SK-N-SH (cell line): ENCODE measurements around the gene ANO2. TPM values are rescaled to one million over a fixed set of nuclear protein-coding genes. Genes with fewer than 3 reads are reported as not detected.

Experiments used
- CTCF ChIA-PET: fragments of 300-600, 350-600 bp; formaldehyde crosslinking; extraction: SDS; loops from one replicate; lab custom pipeline; 2021; lab: Yijun Ruan, JAX
- POLR2A ChIA-PET: fragments of 350-600 bp; sonication (Branson Sonifier 250); formaldehyde crosslinking; extraction: SDS; loops from one replicate; lab custom pipeline; 2020; ENCODE audit warnings: antibody characterized with exemption, inconsistent platforms; lab: Yijun Ruan, JAX
- DNase-seq: peaks from one replicate; pipeline ENCODE4 v3.0.0; 2012
- H2AFZ ChIP-seq: fragments of 200-600 bp; sonication (generic); 2 replicates; pipeline ENCODE4 v1.8.1; 2016; ENCODE audit warnings: antibody characterized with exemption, mild to moderate bottlenecking, low read depth
- H3F3A ChIP-seq: fragments of 200-600 bp; sonication (generic); replicated peaks from 2 replicates; pipeline ENCODE3; 2016; ENCODE audit warnings: antibody characterized with exemption, mild to moderate bottlenecking; ENCODE audit not compliant: insufficient read depth
- H3K27ac ChIP-seq, 2 experiments: fragments of 200-500 bp in 1 of 2; fragments of 200-600 bp in 1 of 2; sonication (Bioruptor generic) in 1 of 2; sonication (generic), shearing (Covaris generic) in 1 of 2; 2 replicates each; pipeline versions ENCODE4 v1.5.1 to v1.6.1; 2014 to 2016; ENCODE audit warnings: low read depth in 2 of 2, inconsistent platforms in 1 of 2, low read length in 1 of 2, mild to moderate bottlenecking in 1 of 2, mixed read lengths in 1 of 2
- H3K27me3 ChIP-seq: fragments of 200-600 bp; sonication (generic), shearing (Covaris generic); 2 replicates; pipeline ENCODE4 v1.6.1; 2016; ENCODE audit warnings: mixed run types; ENCODE audit not compliant: insufficient read depth
- H3K36me3 ChIP-seq, 2 experiments: fragments of 200-500 bp in 1 of 2; fragments of 200-600 bp in 1 of 2; sonication (Bioruptor generic) in 1 of 2; sonication (generic) in 1 of 2; replicated peaks in 1 of 2; 2 replicates each; pipeline versions ENCODE3 to v1.5.1; 2014 to 2016; ENCODE audit warnings: low read length in 1 of 2, mild to moderate bottlenecking in 1 of 2; ENCODE audit not compliant: insufficient read depth in 2 of 2, control insufficient read depth in 1 of 2
- H3K4me1 ChIP-seq, 2 experiments: fragments of 200-500 bp in 1 of 2; fragments of 200-600 bp in 1 of 2; sonication (Bioruptor generic) in 1 of 2; sonication (generic), shearing (Covaris generic) in 1 of 2; 2 replicates each; pipeline versions ENCODE4 v1.5.1 to v1.6.1; 2014 to 2016; ENCODE audit warnings: low read depth in 1 of 2, low read length in 1 of 2, mixed run types in 1 of 2; ENCODE audit not compliant: insufficient read depth in 2 of 2, control insufficient read depth in 1 of 2
- H3K4me2 ChIP-seq: fragments of 200-600 bp; sonication (generic), shearing (Covaris generic); 2 replicates; pipeline ENCODE4 v1.6.1; 2017; ENCODE audit warnings: mixed run types
- H3K4me3 ChIP-seq, 2 experiments: fragments of 200-500 bp in 1 of 2; fragments of 200-600 bp in 1 of 2; sonication (Bioruptor generic) in 1 of 2; sonication (generic), shearing (Covaris generic) in 1 of 2; 2 replicates each; pipeline versions ENCODE4 v1.5.1 to v1.8.1; 2014 to 2016; ENCODE audit warnings: low read depth in 2 of 2, inconsistent platforms in 1 of 2, low read length in 1 of 2, mild to moderate bottlenecking in 1 of 2, mixed read lengths in 1 of 2, moderate library complexity in 1 of 2
- H3K79me2 ChIP-seq: fragments of 200-600 bp; sonication (generic); 2 replicates; pipeline ENCODE4 v1.8.1; 2017; ENCODE audit warnings: mild to moderate bottlenecking; ENCODE audit not compliant: insufficient read depth
- H3K9ac ChIP-seq: fragments of 200-600 bp; sonication (generic); 2 replicates; pipeline ENCODE4 v1.6.1; 2017; ENCODE audit warnings: mixed run types
- H3K9me2 ChIP-seq: fragments of 200-600 bp; sonication (generic); 2 replicates; pipeline ENCODE4 v1.6.1; 2017; ENCODE audit warnings: mixed run types
- H3K9me3 ChIP-seq: fragments of 200-600 bp; sonication (generic); 2 replicates; pipeline ENCODE4 v1.6.1; 2017; ENCODE audit warnings: mixed run types, mild to moderate bottlenecking, moderate library complexity
- H4K20me1 ChIP-seq: fragments of 200-600 bp; sonication (generic); 2 replicates; pipeline ENCODE4 v1.6.1; 2017; ENCODE audit warnings: mild to moderate bottlenecking, mixed run types; ENCODE audit not compliant: insufficient read depth
- CHD2 ChIP-seq: fragments of 150-350 bp; IDR thresholded peaks from 2 replicates; pipeline ENCODE4 v1.6.1; 2018; ENCODE audit warnings: low read length; ENCODE audit not compliant: partially characterized antibody
- ELF1 ChIP-seq: IDR thresholded peaks from 2 replicates; pipeline ENCODE4 v1.4.0; 2012
- EP300 ChIP-seq, 2 experiments: IDR thresholded peaks; 2 replicates each; pipeline versions ENCODE4 v1.4.0 to v1.6.1; 2012; ENCODE audit warnings: borderline replicate concordance in 1 of 2, low read depth in 1 of 2, low read length in 1 of 2
- FOXJ3 ChIP-seq: sonication (generic); formaldehyde crosslinking; IDR thresholded peaks from 2 replicates; pipeline ENCODE4 v1.5.1; 2020; ENCODE audit warnings: mild to moderate bottlenecking, missing genetic modification reagents
- FOXM1 ChIP-seq: IDR thresholded peaks from 2 replicates; pipeline ENCODE4 v1.4.0; 2012; ENCODE audit warnings: low read depth, mild to moderate bottlenecking
- GABPA ChIP-seq: IDR thresholded peaks from 2 replicates; pipeline ENCODE4 v1.4.0; 2012; ENCODE audit warnings: low read depth, mild to moderate bottlenecking
- JUND ChIP-seq: IDR thresholded peaks from 2 replicates; pipeline ENCODE4 v1.4.0; 2012
- MXI1 ChIP-seq: IDR thresholded peaks from 2 replicates; pipeline ENCODE4 v1.6.1; 2012; ENCODE audit warnings: mild to moderate bottlenecking, low read depth, low read length, improper control_type of control experiment
- POLR2AphosphoS5 ChIP-seq: IDR thresholded peaks from 2 replicates; pipeline ENCODE4 v1.6.1; 2012; ENCODE audit warnings: low read depth, low read length
- RAD21 ChIP-seq: IDR thresholded peaks from 2 replicates; pipeline ENCODE4 v1.6.1; 2012; ENCODE audit warnings: mild to moderate bottlenecking, low read length
- RCOR1 ChIP-seq: fragments of 150-350 bp; IDR thresholded peaks from 2 replicates; pipeline ENCODE4 v1.6.1; 2017; ENCODE audit warnings: antibody characterized with exemption, low read length
- RFX5 ChIP-seq: IDR thresholded peaks from 2 replicates; pipeline ENCODE4 v1.6.1; 2012; ENCODE audit warnings: mild to moderate bottlenecking, improper control_type of control experiment, low read length
- SIN3A ChIP-seq: IDR thresholded peaks from 2 replicates; pipeline ENCODE4 v1.6.1; 2012; ENCODE audit warnings: low read depth, mild to moderate bottlenecking, low read length, moderate library complexity, borderline replicate concordance
- TAF1 ChIP-seq: IDR thresholded peaks from 2 replicates; pipeline ENCODE4 v1.6.1; 2012; ENCODE audit warnings: low read depth, mild to moderate bottlenecking, low read length, moderate library complexity, borderline replicate concordance
- TCF12 ChIP-seq: IDR thresholded peaks from 2 replicates; pipeline ENCODE4 v1.4.0; 2012
- WGBS: methylation state at CpG from one replicate; pipeline ENCODE4 v1.1.6; 2017; ENCODE audit warnings: low lambda C conversion rate; 5-methylcytosine and 5-hydroxymethylcytosine counted together
- polyA plus RNA-seq, 3 experiments: library from polyadenylated mRNA; depleted of rRNA; stranded (reverse); fragments of >200 nt; gene quantifications; 2 replicates each; pipeline ENCODE4 v1.2.3, GENCODE V29; 2012
- TF ChIP-seq, protein P1 (sequence below): IDR thresholded peaks from 2 replicates; pipeline ENCODE4 v1.6.1; 2012; ENCODE audit warnings: mild to moderate bottlenecking, low read depth, low read length, moderate library complexity
- TF ChIP-seq, protein P2 (sequence below): fragments of 150-350 bp; IDR thresholded peaks from 2 replicates; pipeline ENCODE4 v1.6.1; 2016; ENCODE audit warnings: mild to moderate bottlenecking, low read depth, low read length
- TF ChIP-seq, protein P3 (sequence below): IDR thresholded peaks from 2 replicates; pipeline ENCODE4; 2012
- TF ChIP-seq, protein P4 (sequence below): IDR thresholded peaks from 2 replicates; pipeline ENCODE4 v1.4.0; 2012; ENCODE audit warnings: low read depth

The ANO2 gene
- polyA plus RNA-seq, 1 of the 3 experiments (the other 2 are of a cell fraction) = not detected

DNA sequence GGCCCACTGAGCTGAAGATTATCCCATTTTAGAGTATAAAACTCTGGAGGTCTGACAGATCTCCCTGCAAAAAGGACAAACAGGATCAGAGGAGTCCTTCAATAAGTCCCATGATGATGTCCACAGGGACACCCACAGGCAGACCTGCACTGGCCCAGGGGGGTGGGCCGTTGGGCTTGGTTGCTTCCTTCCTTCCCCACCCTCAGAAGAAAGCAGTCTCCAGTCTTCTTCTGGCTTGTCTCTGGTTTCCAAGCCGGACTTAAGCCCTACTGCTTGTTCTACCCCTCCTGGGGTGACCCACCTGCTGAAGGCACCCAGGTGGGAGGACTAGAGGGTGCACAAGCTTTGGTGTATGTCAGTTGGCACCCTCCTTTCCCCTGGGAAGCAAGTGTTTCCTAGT is 209.0 kb downstream of the ANO2 start:
- Histone ChIP-seq H3K4me2 (no peak overlapping the region), H3K36me3 (no peaks in the 10 kb centered on the region), H3K4me3 (no peak overlapping the region), H2AFZ (no peak overlapping the region), H3K27ac (no peak overlapping the region), H3K9me2 (no peaks in the 10 kb centered on the region), H3K9ac (no peak overlapping the region), H3F3A (no peaks in the 10 kb centered on the region), H3K9me3 (no peaks in the 10 kb centered on the region), H3K4me1 (no peaks in the 10 kb centered on the region), H3K27me3 (peaks cover 59% of the 10 kb centered on the region), H4K20me1 (no peaks in the 10 kb centered on the region), H3K79me2 (no peaks in the 10 kb centered on the region)
- POLR2A ChIA-PET = no interaction called here
- 6% methylated on average over 2 of the region's 2 CpGs for WGBS
- CTCF ChIA-PET = interaction anchor here (4.5 kb wide), 1 partner anchor 10 kb away, joined by 25 read pairs; no protein-coding TSS in a partner anchor
- TF ChIP-seq FOXM1 = no peak
- no peak for TF ChIP-seq TCF12
- no peak for TF ChIP-seq MXI1
- TF ChIP-seq JUND = no peak
- TF ChIP-seq, protein P1, sequence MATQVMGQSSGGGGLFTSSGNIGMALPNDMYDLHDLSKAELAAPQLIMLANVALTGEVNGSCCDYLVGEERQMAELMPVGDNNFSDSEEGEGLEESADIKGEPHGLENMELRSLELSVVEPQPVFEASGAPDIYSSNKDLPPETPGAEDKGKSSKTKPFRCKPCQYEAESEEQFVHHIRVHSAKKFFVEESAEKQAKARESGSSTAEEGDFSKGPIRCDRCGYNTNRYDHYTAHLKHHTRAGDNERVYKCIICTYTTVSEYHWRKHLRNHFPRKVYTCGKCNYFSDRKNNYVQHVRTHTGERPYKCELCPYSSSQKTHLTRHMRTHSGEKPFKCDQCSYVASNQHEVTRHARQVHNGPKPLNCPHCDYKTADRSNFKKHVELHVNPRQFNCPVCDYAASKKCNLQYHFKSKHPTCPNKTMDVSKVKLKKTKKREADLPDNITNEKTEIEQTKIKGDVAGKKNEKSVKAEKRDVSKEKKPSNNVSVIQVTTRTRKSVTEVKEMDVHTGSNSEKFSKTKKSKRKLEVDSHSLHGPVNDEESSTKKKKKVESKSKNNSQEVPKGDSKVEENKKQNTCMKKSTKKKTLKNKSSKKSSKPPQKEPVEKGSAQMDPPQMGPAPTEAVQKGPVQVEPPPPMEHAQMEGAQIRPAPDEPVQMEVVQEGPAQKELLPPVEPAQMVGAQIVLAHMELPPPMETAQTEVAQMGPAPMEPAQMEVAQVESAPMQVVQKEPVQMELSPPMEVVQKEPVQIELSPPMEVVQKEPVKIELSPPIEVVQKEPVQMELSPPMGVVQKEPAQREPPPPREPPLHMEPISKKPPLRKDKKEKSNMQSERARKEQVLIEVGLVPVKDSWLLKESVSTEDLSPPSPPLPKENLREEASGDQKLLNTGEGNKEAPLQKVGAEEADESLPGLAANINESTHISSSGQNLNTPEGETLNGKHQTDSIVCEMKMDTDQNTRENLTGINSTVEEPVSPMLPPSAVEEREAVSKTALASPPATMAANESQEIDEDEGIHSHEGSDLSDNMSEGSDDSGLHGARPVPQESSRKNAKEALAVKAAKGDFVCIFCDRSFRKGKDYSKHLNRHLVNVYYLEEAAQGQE = no peak
- no peak for TF ChIP-seq GABPA
- TF ChIP-seq FOXJ3 (CRISPR knock-in tag) = no peak
- DNase-seq = no peak

DNA sequence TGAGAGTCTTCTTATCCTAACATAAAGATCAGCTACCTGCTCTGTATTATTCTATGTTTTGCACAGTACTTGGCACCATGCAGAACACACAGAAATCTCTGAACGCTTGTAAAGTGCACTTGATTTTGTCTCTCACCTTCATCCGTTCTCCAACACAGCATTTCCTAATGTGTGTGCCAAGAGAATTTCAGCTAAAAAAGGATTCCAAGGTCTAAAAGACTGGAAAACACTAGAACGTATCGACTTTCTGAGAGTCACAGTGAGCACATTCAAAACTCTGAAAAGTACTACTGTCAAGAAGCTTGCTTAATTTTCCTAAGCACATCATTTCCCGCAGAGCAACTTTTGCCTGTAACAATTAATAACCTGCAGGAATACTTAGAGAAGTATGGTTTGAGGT is 211.1 kb downstream of the ANO2 start:
- CTCF ChIA-PET = interaction anchor here (1.3 to 4.5 kb wide), 2 partner anchors 12 to 86 kb away, joined by 3 to 25 read pairs; no protein-coding TSS in a partner anchor
- H3K4me2 ChIP-seq = no peak overlapping the region
- H3K79me2 ChIP-seq = no peaks in the 10 kb centered on the region
- 22% methylated on average over 5 of the region's 5 CpGs for whole genome bisulfite sequencing
- H3K9me3 ChIP-seq = no peaks in the 10 kb centered on the region
- no peak for DNase-seq
- H3K4me3 ChIP-seq = no peak overlapping the region
- H3K27me3 ChIP-seq = peaks cover 45% of the 10 kb centered on the region; the same call in 1 of the 2 replicates
- H3K36me3 ChIP-seq = no peaks in the 10 kb centered on the region
- no peak overlapping the region for H2AFZ ChIP-seq
- no peak overlapping the region for H3K27ac ChIP-seq
- no peaks in the 10 kb centered on the region for H4K20me1 ChIP-seq
- TF ChIP-seq, protein P2, sequence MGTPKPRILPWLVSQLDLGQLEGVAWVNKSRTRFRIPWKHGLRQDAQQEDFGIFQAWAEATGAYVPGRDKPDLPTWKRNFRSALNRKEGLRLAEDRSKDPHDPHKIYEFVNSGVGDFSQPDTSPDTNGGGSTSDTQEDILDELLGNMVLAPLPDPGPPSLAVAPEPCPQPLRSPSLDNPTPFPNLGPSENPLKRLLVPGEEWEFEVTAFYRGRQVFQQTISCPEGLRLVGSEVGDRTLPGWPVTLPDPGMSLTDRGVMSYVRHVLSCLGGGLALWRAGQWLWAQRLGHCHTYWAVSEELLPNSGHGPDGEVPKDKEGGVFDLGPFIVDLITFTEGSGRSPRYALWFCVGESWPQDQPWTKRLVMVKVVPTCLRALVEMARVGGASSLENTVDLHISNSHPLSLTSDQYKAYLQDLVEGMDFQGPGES = no peak
- no peak for TF ChIP-seq GABPA
- no peak for TF ChIP-seq ELF1
- TF ChIP-seq, protein P3, sequence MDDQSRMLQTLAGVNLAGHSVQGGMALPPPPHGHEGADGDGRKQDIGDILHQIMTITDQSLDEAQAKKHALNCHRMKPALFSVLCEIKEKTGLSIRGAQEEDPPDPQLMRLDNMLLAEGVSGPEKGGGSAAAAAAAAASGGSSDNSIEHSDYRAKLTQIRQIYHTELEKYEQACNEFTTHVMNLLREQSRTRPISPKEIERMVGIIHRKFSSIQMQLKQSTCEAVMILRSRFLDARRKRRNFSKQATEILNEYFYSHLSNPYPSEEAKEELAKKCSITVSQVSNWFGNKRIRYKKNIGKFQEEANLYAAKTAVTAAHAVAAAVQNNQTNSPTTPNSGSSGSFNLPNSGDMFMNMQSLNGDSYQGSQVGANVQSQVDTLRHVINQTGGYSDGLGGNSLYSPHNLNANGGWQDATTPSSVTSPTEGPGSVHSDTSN = no peak
- no peak for TF ChIP-seq SIN3A
- no peak for TF ChIP-seq POLR2AphosphoS5
- TF ChIP-seq FOXM1 = no peak
- TF ChIP-seq RCOR1 = no peak
- TF ChIP-seq RAD21 = no peak
- no peak for TF ChIP-seq EP300 (IDR thresholded peaks at IDR 0.05; ENCODE audit: borderline replicate concordance in 1 of 2, low read depth in 1 of 2, low read length in 1 of 2)
- no peak for TF ChIP-seq TCF12
- TF ChIP-seq TAF1 = no peak
- TF ChIP-seq RFX5 = no peak
- no peak for TF ChIP-seq CHD2
- TF ChIP-seq, protein P4, sequence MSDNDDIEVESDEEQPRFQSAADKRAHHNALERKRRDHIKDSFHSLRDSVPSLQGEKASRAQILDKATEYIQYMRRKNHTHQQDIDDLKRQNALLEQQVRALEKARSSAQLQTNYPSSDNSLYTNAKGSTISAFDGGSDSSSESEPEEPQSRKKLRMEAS = no peak
- no peaks in the 10 kb centered on the region for H3K4me1 ChIP-seq
- POLR2A ChIA-PET = no interaction called here
- no peak overlapping the region for H3K9ac ChIP-seq
- H3F3A ChIP-seq = no peaks in the 10 kb centered on the region
- no peaks in the 10 kb centered on the region for H3K9me2 ChIP-seq
